Activated CD4-positive, alpha-beta T cell treated with anti-CD3 and anti-CD28 coated beads, Interleukin-2, amount 10 ng/mL, durations not matched to agents 7 days and 5 days (primary cell): Measurements from ENCODE around the gene SPZ1. TPM values are rescaled to one million over a fixed set of nuclear protein-coding genes. Genes with fewer than 3 reads are reported as not detected.
"Not testable (repeated sequence)": the region's sequence is repeated elsewhere in the genome, so short reads cannot be mapped to it uniquely, and the experiment has no call there.

ENCODE experiments used
- CTCF ChIA-PET: fragments of 350-600 bp; sonication (Branson Sonifier 250); formaldehyde crosslinking; loops from one replicate; lab custom pipeline; 2021; ENCODE audit warnings: antibody characterized with exemption; lab: Charles Lee
- POLR2A ChIA-PET: fragments of 350-600 bp; sonication (Branson Sonifier 250); formaldehyde crosslinking; loops from one replicate; lab custom pipeline; 2021; ENCODE audit warnings: antibody characterized with exemption; lab: Charles Lee
- DNase-seq: peaks from one replicate; pipeline ENCODE4 v3.0.0-alpha.2; 2020
- H3K27ac Mint-ChIP-seq: one replicate; pipeline ENCODE4 v1.8.0; 2021; ENCODE audit warnings: mild to moderate bottlenecking, moderate library complexity, mixed read lengths
- H3K27me3 Mint-ChIP-seq: one replicate; pipeline ENCODE4 v1.8.0; 2021; ENCODE audit warnings: mixed read lengths
- H3K36me3 Mint-ChIP-seq: one replicate; pipeline ENCODE4 v1.8.0; 2021; ENCODE audit warnings: low read depth, mixed read lengths
- H3K4me1 Mint-ChIP-seq: one replicate; pipeline ENCODE4 v1.8.0; 2021; ENCODE audit warnings: mixed read lengths
- H3K4me3 Mint-ChIP-seq: one replicate; pipeline ENCODE4 v1.8.0; 2021; ENCODE audit warnings: mild to moderate bottlenecking, moderate library complexity, mixed read lengths
- H3K9me3 Mint-ChIP-seq: one replicate; pipeline ENCODE4 v1.8.0; 2021; ENCODE audit warnings: mixed read lengths
- total RNA-seq, 2 experiments: library from RNA; stranded (reverse); gene quantifications; one replicate each; pipeline ENCODE4 v1.2.3, GENCODE V29; 2021

SPZ1 gene
- total RNA-seq, 2 experiments from 2014 or later = not detected

DNA sequence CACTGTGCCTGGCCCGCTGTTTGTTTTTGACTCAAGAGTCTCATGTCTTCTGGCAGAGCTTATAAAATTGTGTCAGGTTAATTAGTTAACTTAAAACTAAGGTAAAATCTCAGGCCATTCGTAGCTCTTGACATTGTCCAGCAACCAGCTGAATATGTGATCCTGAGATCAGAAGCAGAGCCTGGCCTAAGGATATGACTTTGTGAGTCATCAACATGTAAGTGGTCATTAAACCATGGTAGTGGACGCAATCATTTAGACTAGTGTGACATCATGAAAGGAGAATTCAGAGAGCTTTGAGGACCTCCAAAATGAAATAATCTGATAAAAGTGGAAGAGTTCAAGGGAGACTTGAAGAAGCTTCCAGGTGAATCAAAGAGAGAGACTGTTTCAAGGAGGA, 23.3 kb downstream of the SPZ1 start:
- DNase-seq = no peak
- H3K4me3 Mint-ChIP-seq = no peak overlapping the region

DNA sequence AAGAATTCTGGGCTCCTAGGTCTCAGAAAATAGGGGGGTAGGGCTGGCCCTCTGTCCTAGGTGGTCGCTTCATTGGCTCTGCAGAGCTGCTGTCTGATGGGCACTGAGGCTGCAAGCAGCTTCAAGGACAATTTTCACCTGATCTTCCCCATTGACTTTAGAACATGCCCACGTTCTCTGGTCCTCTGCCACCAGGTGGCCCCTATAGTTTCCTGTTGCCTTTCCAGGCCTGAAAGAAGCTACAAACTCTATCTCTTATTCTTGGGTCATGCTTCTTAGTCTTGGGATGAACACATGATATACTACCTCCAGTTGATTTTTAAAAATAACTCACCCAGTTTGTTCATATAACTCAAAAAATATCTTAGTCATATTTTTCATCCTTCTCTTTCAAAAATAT, 26.3 kb downstream of the SPZ1 start:
- peaks cover 3% of the 10 kb centered on the region for H3K4me1 Mint-ChIP-seq
- peaks cover 10% of the 10 kb centered on the region for H3K27me3 Mint-ChIP-seq
- DNase-seq = peak; percentile 43
- ChIA-PET POLR2A (no interaction called here), CTCF (interaction anchor here (0.5 to 0.6 kb wide), 3 partner anchors 29 to 677 kb away, joined by 3 to 5 read pairs (median 3); no protein-coding TSS in a partner anchor)
- H3K4me3 Mint-ChIP-seq = no peak overlapping the region
- no peak overlapping the region for H3K27ac Mint-ChIP-seq
- no peaks in the 10 kb centered on the region for H3K9me3 Mint-ChIP-seq
- H3K36me3 Mint-ChIP-seq = no peaks in the 10 kb centered on the region

More for the DNA sequence above, 23.3 kb downstream of the SPZ1 start:
- peaks cover 15% of the 10 kb centered on the region for H3K27me3 Mint-ChIP-seq
- H3K36me3 Mint-ChIP-seq = no peaks in the 10 kb centered on the region
- ChIA-PET CTCF (interaction anchor here (0.6 kb wide), 2 partner anchors 260 to 946 kb away, joined by 3 read pairs; no protein-coding TSS in a partner anchor), POLR2A (no interaction called here)
- H3K9me3 Mint-ChIP-seq = no peaks in the 10 kb centered on the region
- no peak overlapping the region for H3K27ac Mint-ChIP-seq
- H3K4me1 Mint-ChIP-seq = peaks cover 3% of the 10 kb centered on the region

DNA sequence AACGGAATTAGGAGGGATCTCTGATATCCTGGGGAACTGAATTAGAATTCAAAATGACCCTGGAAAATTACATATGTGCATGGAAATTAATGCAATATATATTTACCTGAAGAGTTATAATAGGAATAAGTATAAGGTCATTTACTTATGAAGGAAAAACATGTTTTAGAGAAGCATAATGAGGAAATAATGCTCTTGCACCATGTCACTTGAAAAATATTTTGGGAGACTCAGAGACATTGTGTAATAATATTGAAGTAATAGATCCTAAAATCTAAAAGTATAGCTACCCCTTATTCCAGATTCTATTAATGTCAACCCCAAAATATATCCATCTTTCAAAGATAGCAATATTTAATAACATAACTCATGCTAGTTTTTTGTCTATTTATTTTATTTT, 28.4 kb downstream of the SPZ1 start:
- CTCF ChIA-PET = no interaction called here
- Mint-ChIP-seq H3K36me3 (no peaks in the 10 kb centered on the region), H3K27ac (no peak overlapping the region), H3K9me3 (no peaks in the 10 kb centered on the region), H3K4me3 (no peak overlapping the region), H3K27me3 (peaks cover 2% of the 10 kb centered on the region), H3K4me1 (peaks cover 3% of the 10 kb centered on the region)
- DNase-seq = no peak
- POLR2A ChIA-PET = no interaction called here

DNA sequence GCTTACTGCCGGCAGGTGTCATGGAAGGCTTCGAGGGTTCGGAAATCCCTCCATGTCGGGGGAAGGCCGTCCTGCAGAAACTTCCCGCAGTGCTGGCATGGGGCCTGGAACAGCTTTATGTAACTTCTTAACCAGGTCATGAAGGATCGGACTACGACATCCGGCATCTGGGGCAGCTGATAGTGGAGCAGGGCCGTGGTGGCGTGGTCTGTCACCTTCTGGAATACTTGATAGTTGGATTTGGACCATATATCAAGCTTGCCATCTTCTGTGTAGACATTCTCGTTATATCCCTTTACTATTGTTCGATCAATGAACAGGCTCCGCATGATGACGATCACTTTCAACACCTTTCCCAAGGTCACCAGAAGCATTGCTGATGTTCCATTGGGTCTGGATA, 31.2 kb downstream of the SPZ1 start:
- H3K27ac Mint-ChIP-seq, H3K4me1 Mint-ChIP-seq, DNase-seq, H3K36me3 Mint-ChIP-seq, H3K9me3 Mint-ChIP-seq, H3K27me3 Mint-ChIP-seq, CTCF ChIA-PET, H3K4me3 Mint-ChIP-seq, POLR2A ChIA-PET: not testable (repeated sequence)

DNA sequence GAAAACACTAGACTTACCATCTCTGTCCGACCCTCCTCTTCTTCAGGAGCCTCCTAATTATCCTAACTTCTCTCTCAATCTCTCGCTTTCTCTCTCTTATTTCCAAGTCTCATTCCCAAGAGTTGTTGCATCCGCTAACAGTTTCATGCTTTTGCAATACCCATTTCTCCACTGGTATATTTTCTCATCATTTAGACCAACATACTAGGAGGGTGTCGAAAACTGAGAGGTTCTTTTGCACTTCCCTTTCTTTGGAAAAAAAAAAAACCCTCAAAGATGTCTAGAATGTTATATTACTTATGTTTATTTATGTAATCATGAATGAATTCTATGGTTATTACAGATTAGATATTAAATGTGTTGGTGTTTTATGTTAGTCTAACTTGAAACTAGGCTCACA, 35.9 kb downstream of the SPZ1 start:
- ChIA-PET CTCF (no interaction called here), POLR2A (no interaction called here)
- no peaks in the 10 kb centered on the region for H3K36me3 Mint-ChIP-seq
- no peaks in the 10 kb centered on the region for H3K27me3 Mint-ChIP-seq
- no peak overlapping the region for H3K27ac Mint-ChIP-seq
- no peaks in the 10 kb centered on the region for H3K9me3 Mint-ChIP-seq
- DNase-seq = no peak
- no peak overlapping the region for H3K4me3 Mint-ChIP-seq
- no peaks in the 10 kb centered on the region for H3K4me1 Mint-ChIP-seq

DNA sequence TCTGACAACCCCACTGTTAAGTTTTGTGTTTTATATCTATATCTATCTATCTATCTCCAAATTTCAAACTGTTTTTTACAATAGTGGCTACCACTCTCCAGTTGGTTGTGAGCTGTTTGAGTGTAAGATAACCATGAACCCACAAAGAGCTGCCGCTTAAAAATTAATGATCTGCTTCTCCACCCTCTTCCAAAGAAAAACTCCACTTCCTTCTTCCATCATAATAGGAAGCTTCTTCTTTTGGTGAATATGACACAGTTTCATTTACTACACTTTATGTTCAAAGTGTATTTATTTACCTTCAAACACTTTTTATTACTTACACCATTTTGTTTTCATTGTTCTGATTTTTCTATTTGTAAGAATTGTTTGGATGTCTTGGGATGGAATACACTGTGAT, 37.9 kb downstream of the SPZ1 start:
- H3K4me3 Mint-ChIP-seq = no peak overlapping the region
- no peaks in the 10 kb centered on the region for H3K27me3 Mint-ChIP-seq
- POLR2A ChIA-PET = no interaction called here
- H3K9me3 Mint-ChIP-seq = no peaks in the 10 kb centered on the region
- CTCF ChIA-PET = interaction anchor here (0.8 to 1.6 kb wide), 2 partner anchors 17 to 50 kb away, joined by 3 to 4 read pairs; no protein-coding TSS in a partner anchor
- no peaks in the 10 kb centered on the region for H3K36me3 Mint-ChIP-seq
- DNase-seq = no peak
- no peak overlapping the region for H3K27ac Mint-ChIP-seq
- H3K4me1 Mint-ChIP-seq = no peaks in the 10 kb centered on the region

DNA sequence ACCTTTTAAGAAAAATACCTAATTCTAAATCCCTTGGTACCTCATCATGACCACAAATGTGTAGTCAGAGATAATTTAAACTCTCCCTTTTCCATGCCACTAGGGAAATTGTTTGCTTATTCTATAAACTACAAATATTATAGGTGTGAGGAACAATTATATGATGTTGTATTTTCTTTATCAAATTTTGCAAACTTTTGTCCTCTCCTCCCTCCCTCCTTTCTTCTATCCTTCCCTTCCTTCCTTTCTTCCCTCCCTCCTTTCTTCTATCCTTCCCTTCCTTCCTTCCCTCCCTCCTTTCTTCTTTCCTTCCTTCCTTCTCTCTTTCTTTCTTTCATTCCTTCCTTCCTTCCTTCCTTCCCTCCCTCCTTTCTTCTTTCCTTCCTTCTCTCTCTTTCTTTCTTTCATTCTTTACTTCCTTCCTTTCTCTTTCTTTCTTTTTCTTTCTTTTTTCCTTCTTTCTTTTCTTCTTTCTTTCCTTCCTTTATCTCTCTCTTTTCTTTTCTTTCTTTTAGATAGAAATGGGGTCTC, 41.2 kb downstream of the SPZ1 start:
- no peaks in the 10 kb centered on the region for H3K27me3 Mint-ChIP-seq
- DNase-seq = no peak
- CTCF ChIA-PET = interaction anchor here (0.5 kb wide), 1 partner anchor 193 kb away, joined by 4 read pairs; no protein-coding TSS in a partner anchor
- no peaks in the 10 kb centered on the region for H3K36me3 Mint-ChIP-seq
- no peaks in the 10 kb centered on the region for H3K4me1 Mint-ChIP-seq
- H3K4me3 Mint-ChIP-seq = no peak overlapping the region
- POLR2A ChIA-PET = no interaction called here
- H3K27ac Mint-ChIP-seq = no peak overlapping the region
- no peaks in the 10 kb centered on the region for H3K9me3 Mint-ChIP-seq

DNA sequence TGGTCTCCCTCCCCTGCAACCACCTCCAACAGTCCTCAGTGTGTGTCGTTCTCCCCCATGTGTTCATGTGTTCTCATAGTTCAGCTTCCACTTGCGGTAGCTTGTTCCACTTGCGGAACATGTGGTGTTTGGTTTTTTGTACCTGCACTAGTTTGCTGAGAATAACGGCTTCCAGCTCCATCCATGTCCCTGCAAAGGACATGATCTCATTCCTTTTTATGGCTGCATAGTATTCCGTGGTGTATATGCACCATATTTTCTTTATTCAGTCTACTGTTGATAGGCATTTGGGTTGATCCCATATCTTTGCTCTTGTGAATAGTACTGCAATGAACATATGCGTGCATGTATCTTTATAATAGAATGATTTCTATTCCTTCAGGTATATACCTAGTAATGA, 45.1 kb downstream of the SPZ1 start:
- CTCF ChIA-PET = no interaction called here
- POLR2A ChIA-PET = no interaction called here
- no peaks in the 10 kb centered on the region for H3K36me3 Mint-ChIP-seq

DNA sequence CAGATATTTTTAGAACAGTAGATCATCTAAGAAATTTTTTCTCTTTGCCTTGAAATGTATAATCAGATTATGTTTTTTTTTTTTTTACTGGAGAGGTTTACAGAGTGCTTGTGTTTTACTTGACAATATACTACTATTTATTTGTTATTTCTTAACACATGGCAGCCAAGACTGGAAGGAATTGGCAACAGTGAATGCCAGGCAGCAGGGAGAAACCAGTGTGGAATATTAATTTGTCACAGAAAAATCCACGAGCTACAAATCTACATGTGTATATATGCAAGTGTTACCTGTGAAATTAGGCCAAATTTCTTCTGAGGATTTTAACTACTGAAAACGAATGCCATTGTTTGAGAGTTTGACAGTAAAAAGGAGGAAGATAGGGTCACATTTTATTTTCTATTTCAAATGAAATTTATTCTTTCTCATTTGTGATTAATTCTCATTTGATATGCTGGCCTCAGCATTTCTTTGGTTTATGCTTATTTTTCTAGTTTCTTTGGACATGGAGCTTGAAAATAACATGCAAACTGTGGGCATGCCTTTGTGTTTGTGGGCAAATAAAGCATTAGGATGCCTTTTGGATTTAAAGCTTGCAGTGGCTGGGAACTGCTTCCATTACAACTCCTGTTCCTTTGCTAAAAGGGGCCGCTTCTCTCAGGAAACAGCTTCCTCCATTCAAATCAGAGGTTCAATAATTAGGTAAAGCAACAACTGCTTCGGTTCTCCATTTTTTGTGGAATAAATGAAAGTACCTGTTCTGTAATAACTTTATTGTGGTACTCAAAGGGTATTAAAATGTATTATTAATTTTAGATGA, 49.1 kb downstream of the SPZ1 start:
- no peaks in the 10 kb centered on the region for H3K9me3 Mint-ChIP-seq
- DNase-seq = no peak
- ChIA-PET POLR2A (no interaction called here), CTCF (no interaction called here)
- no peak overlapping the region for H3K4me3 Mint-ChIP-seq
- H3K27me3 Mint-ChIP-seq = no peaks in the 10 kb centered on the region
- no peaks in the 10 kb centered on the region for H3K4me1 Mint-ChIP-seq
- H3K36me3 Mint-ChIP-seq = no peaks in the 10 kb centered on the region
- H3K27ac Mint-ChIP-seq = no peak overlapping the region

More for the DNA sequence above, 45.1 kb downstream of the SPZ1 start:
- Mint-ChIP-seq H3K4me3 (no peak overlapping the region), H3K9me3 (no peaks in the 10 kb centered on the region), H3K27ac (no peak overlapping the region), H3K4me1 (no peaks in the 10 kb centered on the region), H3K27me3 (no peaks in the 10 kb centered on the region)
- DNase-seq = no peak

DNA sequence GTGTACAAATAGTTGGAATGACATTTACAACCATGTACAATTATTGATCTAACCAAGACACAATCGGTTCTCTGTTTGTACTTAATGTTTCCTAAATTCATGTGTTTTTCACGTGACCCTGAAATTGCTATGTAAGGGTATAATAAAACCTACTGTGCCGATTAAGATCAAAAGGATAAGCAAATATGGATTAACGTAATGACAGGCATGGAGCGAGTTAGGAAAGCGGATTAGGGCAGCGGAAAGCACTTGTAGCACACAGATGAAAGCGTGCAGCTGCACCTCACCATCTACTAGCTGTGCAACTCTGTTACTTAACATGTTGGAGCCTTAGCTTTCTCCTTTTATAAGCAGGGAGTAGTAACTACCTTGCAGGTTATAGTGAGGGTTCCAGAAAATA, 49.7 kb downstream of the SPZ1 start:
- POLR2A ChIA-PET = no interaction called here
- H3K4me3 Mint-ChIP-seq = no peak overlapping the region
- DNase-seq = no peak

DNA sequence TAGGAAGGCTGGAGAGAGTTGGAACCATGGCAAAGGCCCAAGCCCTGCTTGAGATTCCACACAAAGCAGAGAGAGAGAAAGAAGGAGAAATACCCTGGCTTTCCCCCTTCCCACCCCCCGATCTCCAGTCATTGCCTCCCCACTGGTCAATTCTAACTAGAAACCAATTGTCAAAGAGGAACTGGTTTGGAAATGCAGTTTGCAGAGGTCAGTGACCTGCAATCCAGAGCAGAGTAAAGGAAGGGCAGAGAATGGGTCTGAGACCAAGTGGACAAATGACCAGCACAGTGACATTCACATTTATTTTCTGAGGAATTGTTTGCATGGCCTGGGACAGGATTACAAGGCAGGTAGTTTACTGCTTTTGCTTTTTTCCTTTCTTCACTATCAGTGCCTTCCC, 50.6 kb downstream of the SPZ1 start:
- H3K9me3 Mint-ChIP-seq = no peaks in the 10 kb centered on the region
- H3K4me3 Mint-ChIP-seq = no peak overlapping the region
- ChIA-PET CTCF (no interaction called here), POLR2A (no interaction called here)
- no peaks in the 10 kb centered on the region for H3K4me1 Mint-ChIP-seq
- H3K27me3 Mint-ChIP-seq = no peaks in the 10 kb centered on the region
- DNase-seq = no peak
- no peaks in the 10 kb centered on the region for H3K36me3 Mint-ChIP-seq
- no peak overlapping the region for H3K27ac Mint-ChIP-seq

More for the DNA sequence above, 49.7 kb downstream of the SPZ1 start:
- H3K27ac Mint-ChIP-seq = no peak overlapping the region
- H3K9me3 Mint-ChIP-seq = no peaks in the 10 kb centered on the region
- CTCF ChIA-PET = no interaction called here
- no peaks in the 10 kb centered on the region for H3K4me1 Mint-ChIP-seq
- no peaks in the 10 kb centered on the region for H3K36me3 Mint-ChIP-seq
- H3K27me3 Mint-ChIP-seq = no peaks in the 10 kb centered on the region
